Stromal cell of bone marrow (primary cell): Measurements from ENCODE around the gene CFDP1.

Source experiments
- DNase-seq: peaks from one replicate; pipeline ENCODE4 v3.0.0-alpha.2; 2012; ENCODE audit warnings: low read depth

CFDP1 gene

DNA sequence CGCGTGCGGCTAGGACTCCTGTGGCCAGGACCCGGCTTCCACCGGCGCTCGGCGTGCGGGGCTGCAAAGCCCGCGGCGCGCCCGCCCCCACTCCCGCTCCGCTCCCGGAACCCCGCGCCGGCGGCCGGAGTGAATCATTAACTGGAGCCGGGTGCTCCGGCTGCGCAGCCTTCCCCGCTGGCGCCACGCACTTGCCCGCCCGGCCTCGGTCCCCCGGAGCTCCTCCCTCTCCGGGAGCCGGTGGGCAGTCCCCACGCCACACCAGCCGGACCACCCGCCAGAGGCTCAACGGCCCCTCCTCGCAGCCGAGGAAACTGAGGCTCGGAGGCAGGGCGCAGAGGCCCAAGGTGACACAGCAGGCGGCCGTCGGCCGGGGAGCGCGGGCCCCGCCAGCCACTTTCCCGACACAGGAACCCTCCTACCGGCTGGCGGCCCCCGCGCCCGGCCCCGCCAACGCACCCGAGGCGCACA, 182.5 kb downstream of the CFDP1 start:
- DNase-seq: no peak

DNA sequence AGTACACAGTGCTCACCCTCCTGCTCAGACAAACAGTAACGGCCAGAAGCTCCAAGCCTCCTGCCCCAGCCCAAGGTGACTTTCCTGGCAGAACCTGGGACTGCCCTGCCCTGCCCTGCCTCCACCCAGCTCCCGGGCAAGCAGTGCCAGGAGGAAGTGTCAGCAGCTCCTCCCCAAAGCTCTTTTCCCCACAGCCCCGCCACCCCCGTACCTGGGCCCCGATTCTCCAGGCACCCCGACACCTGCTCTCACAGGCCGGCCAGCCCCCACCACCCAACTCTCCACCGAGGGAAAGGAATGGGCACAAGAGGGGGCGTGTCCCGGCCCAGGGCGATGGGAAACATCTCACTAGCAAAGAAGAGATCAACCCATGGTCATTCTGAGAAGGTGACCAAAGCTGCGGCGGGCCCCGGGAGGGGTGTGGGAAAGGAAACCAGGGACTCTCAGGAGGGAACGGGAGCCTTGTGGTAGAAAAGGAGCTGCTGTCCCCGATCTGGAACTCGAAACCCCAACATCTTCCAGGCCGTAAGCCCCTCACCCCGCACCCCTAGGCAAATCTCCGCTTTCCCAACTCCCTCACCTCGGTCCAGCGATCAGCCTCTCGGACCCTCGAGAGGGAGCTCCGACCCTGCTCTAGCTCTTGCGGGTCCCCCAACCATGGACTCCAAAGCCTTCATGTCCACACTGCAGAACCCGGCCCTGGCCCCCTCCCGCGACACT, 183.1 kb downstream of the CFDP1 start:
- no peak for DNase-seq

DNA sequence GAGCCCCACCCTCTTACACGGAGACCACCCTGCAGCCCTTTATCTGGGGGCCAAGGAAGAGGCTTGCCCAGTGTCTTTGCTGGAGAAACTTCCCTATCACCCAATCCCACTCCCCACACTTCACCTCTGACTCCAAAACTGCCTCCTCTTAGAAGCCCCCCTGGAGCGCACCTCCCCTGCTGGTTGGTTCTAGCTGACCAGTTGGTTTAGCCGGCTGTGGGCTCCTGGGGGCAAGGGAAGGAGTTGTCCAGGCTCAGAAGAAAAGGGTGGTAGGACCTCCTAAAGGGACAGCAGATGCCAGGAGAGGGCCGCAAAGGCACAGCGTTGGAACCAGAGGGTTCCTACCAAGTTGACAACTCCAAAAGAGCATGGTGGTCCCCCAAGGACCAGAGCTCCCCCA, 183.9 kb downstream of the CFDP1 start:
- no peak for DNase-seq

DNA sequence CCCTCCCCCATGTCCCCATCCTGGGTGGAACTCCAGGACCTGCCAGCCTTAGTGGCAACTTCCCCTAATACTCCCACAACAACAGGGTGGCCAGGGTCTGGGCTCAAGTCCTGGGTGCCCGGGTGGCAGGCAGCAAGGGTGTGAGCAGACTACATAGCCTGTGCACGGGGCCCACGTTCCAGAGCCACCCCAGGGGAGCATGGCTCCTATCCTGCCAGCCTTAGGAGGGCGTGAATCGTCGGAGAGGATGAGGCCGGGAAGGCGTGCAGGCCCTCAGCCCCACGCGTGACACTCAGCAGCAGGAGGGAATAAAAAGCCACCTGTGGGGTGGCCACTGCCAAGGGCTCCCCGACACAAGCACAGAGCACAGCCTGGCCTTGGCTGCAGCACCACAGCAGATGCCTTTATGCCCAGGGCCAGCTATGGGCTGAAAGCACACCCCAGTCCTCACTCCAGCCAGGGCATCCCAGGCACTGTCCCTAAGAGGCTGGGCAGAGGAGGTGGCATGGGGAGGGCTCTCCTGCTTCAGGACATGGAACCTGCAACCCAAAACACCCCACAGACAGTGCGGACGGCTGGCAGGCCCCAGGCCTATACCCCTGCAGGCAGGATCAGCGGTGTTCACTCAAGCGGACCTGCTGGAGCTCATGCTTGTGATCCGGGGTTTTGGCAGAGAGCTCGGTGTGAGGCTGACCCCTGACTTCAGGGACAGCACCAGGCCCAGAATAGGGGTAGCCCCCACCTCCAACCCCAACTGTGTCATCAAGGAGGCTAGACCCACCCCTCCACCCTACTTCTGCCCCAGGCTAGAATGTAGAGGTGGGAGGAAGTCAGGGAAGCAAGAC, 184.5 kb downstream of the CFDP1 start:
- DNase-seq: no peak

GRCh38 chr16:75248142-75248535, 185.2 kb downstream of the CFDP1 start:
- no peak for DNase-seq

GRCh38 chr16:75247249-75247648, 186.1 kb downstream of the CFDP1 start:
- DNase-seq: no peak

DNA sequence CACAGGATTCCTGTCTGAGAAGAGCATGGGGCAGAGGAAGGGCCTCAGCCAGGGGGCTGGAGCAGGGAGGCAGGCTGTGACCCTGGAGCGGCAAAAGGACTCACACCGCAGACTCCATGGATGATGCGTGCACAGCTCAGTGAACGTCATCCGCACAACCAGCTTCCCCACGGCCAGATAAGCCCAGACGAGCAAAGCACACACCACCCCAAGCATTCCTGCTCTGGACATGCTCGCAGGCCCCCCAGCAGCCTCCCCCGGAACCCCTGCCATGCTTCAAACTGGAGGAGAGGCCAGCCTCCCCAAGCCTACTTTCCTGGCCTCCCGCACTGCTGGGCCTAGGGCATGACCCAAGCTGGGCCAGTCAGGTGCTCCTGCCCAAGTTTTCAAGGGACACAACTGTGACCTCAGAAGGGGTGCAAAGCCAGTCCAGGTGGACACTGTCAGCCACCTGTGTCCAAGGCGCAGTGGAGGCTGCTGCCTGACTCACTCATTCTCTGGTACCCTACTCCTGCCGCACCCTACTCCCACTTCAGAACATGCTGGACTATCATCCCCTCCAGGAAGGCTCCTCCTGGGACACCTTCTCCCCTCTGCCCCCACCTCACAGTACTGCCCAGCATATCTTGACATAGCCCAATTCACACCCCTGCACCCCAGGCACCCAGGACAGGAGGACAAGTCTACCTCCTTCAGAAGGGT, 186.6 kb downstream of the CFDP1 start:
- DNase-seq: no peak

DNA sequence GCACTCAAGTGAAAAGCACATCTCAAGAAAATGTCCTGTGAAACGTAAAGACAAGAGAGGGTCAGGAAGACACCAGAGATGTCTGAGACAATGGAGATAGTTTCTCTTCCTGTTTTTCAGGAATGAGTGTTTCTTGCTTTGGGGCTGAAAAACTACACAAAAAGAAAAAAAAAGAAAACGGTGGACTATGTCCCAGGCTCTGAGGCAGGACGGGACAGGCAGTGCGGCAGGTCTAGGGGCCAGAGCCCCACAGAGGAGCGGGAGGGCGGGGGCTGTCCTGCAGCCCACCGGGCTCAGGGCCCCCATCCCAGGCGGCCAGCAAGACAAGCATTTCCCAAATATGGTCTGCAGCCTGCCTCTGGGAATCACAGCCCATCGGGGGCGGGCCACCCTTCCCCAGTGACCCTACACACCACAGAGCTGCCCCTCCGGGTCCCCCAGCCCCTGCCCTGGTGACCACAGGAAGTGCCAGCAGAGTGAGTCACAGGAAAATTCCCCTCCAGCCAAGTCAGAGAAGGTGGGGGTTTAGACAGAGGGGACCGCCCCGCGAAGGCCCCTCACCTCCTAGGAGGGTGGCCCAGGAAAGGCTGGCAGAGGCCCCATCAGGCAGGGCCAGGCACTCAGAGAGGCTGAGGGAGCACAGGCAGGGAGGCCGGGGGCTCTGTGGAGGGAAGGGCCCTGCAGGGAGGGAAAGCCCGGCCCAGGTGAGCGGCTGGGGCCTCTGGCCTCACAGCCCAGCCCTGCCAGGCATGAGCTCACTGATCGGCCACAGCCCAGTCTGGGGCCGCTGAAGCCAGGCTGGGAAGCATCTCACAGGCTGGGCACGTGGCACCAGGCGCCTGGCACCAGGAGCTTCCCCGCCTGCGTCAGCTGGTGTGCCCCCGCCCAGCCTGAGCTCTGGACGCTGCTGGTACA, 188.2 kb downstream of the CFDP1 start:
- DNase-seq: peak; percentile 87

DNA sequence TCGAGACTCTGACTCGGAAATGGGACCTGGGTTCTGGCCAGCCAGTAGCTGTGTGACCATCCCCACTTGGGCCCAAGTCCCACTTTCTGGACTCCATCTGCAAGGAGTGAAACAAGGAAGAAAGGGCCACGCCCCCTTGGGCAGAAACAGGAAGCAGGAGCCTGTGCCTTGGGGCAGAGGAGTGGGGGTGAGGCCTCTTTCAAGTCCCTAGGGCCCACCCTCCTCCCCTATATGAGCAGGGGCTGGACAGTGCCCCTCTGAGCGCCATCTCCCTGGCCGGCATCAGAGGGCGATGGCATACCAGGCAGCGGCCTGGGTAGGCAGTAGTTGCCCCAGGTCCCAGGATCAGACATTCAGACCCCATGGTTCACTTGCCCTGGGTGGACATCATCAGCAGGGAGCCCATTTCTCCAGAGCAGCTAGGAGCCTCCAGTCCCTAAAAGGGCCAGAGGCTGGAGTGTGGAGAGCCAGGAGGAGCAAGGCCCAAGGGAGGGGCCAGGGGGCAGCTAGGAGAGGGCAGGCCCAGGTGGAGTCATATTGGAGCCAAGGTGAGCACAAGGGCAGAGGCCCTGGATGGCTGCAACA, 189.0 kb downstream of the CFDP1 start:
- no peak for DNase-seq
